ENCODE data around the gene PBX1.

- TF ChIP-seq CTCF (IDR thresholded peaks at IDR 0.05) = no peak
- no peak for TF ChIP-seq POLR2AphosphoS5 (IDR thresholded peaks at IDR 0.05)
- TF ChIP-seq POLR2A (IDR thresholded peaks at IDR 0.05; ENCODE audit: low read depth) = no peak
- TF ChIP-seq EP300 (IDR thresholded peaks at IDR 0.05) = no peak
Measured at GRCh38 chr1:164838786-164839185, 279.8 kb downstream of the PBX1 start.
